H1 (cell line): Measurements from ENCODE around the gene NRM. TPM values are rescaled to one million over a fixed set of nuclear protein-coding genes. Genes with fewer than 3 reads are reported as not detected.

Experiments used
- CHD7 ChIP-seq: fragments of 300-600 bp; sonication (generic); IDR thresholded peaks from 2 replicates; pipeline ENCODE4 v1.7.1; 2012; ENCODE audit warnings: low read length, moderate library complexity, mild to moderate bottlenecking, inconsistent platforms; ENCODE audit not compliant: insufficient replicate concordance
- CTBP2 ChIP-seq: IDR thresholded peaks from 2 replicates; pipeline ENCODE4 v1.7.0; 2011; ENCODE audit warnings: borderline replicate concordance, mild to moderate bottlenecking, moderate library complexity, mixed read lengths, low read length; ENCODE audit not compliant: insufficient read depth, insufficient read length
- EZH2 ChIP-seq: fragments of 200-600 bp; sonication (generic); IDR thresholded peaks from 2 replicates; pipeline ENCODE4 v1.7.1; 2012; ENCODE audit warnings: low read depth, mild to moderate bottlenecking, moderate library complexity, low read length, inconsistent platforms; ENCODE audit not compliant: severe bottlenecking
- MAFK ChIP-seq: IDR thresholded peaks from 2 replicates; pipeline ENCODE4 v1.6.1; 2012; ENCODE audit warnings: low read depth, mild to moderate bottlenecking, improper control_type of control experiment, low read length
- NANOG ChIP-seq: IDR thresholded peaks from 2 replicates; pipeline ENCODE4 v1.6.1; 2011; ENCODE audit warnings: low read length, low read depth, mild to moderate bottlenecking, inconsistent platforms; ENCODE audit not compliant: insufficient read depth, poor library complexity, severe bottlenecking
- POU5F1 ChIP-seq: IDR thresholded peaks from 2 replicates; pipeline ENCODE4 v1.6.1; 2011; ENCODE audit warnings: low read depth, mild to moderate bottlenecking, low read length, moderate library complexity
- RNF2 ChIP-seq: fragments of 200-900, 300-1000 bp; sonication (generic); IDR thresholded peaks from 2 replicates; pipeline ENCODE4 v1.7.1; 2016; ENCODE audit warnings: borderline replicate concordance, low read depth, mild to moderate bottlenecking, antibody characterized with exemption, low read length; ENCODE audit not compliant: poor library complexity, severe bottlenecking; ENCODE audit errors: missing control alignments
- SAP30 ChIP-seq: fragments of 300-600 bp; sonication (generic); IDR thresholded peaks from 2 replicates; pipeline ENCODE4 v1.7.1; 2012; ENCODE audit warnings: low read length, moderate library complexity, mild to moderate bottlenecking, inconsistent platforms; ENCODE audit not compliant: insufficient read depth, insufficient replicate concordance
- polyA plus RNA-seq, 7 experiments: library from polyadenylated mRNA; depleted of rRNA in 3 of 7; stranded (reverse) in 5 of 7; unstranded in 2 of 7; fragments of >200 nt in 5 of 7; fragments of 200-250 nt in 2 of 7; gene quantifications; 1 replicate in 5 of 7; 2 replicates in 1 of 7; 4 replicates in 1 of 7; pipeline versions ENCODE4 v1.2.1 to v1.2.3, GENCODE V29; 2011 to 2013; ENCODE audit warnings: missing spikeins in 2 of 7, mixed read lengths in 2 of 7
- total RNA-seq: library from RNA; stranded (reverse); fragmentation: NEBNext Ultra II Directional; extraction: Animal tissue kit (Norgen Biotek cat#: 25700); gene quantifications from 2 replicates; pipeline ENCODE4 v1.2.1, GENCODE V29; 2021

The NRM gene
- total and polyA plus RNA-seq, 2 of the 8 experiments (the other 6 are each of a cell fraction or from before 2014, with no cell fraction given) = 27.3 to 50.4 TPM

DNA sequence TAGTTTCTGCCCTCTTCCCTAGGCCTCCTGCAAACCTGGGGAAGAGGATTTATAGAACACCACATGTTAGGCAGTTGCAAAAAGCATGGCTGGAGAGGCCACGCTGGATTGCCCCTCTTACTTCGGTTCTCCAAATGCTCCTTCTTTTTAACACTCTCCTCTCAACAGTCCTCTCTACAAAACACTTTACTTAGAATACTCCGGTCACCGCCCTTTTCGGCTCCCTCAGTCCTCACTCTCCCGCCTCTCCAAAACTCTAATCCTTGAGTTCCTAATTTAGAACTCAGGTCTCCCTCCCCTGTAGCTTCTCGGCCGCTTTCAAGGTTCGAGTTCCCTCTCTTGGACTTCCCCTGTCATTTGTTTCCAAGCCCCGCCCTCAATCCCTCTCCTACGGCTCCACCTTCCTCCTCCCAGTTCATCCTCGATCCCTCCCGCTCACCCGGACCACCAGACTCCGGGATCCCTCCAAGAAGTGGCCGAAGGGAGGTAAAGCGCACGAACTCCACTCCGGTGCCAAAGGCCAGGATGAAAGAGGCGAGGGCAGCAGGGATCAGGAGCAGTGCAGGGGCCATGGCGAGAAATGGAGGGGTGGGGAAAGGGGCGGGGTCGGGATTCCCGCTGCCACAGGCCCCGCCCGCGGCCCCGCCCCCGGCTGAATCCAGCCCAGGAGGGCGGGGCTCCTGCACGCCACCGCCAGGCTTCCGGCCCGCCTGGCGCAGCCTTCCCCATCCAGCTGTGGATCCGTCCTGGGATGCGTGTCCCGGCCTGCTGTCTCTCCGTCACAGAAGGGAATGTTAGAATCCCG lies at the start of gene NRM (continued):
- TF ChIP-seq CHD7 = no peak
- no peak for TF ChIP-seq MAFK
- TF ChIP-seq RNF2 = no peak
- peak; percentile 36 for TF ChIP-seq CTBP2
- no peak for TF ChIP-seq SAP30
- no peak for TF ChIP-seq POU5F1
- TF ChIP-seq EZH2 = no peak
- no peak for TF ChIP-seq NANOG
